H1 (cell line): ENCODE results near the gene SERINC1. TPM values are rescaled to one million over a fixed set of nuclear protein-coding genes. Genes with fewer than 3 reads are reported as not detected.
"Not testable (repeated sequence)": the region's sequence is repeated elsewhere in the genome, so short reads cannot be mapped to it uniquely, and the experiment has no call there.

Experiments
- CTCF ChIA-PET: fragments of 300-600 bp; sonication (Branson Sonifier 250); formaldehyde crosslinking; loops from one replicate; lab custom pipeline; 2021; ENCODE audit not compliant: partially characterized antibody; lab: Charles Lee
- POLR2A ChIA-PET: fragments of 300-600 bp; sonication (Branson Sonifier 250); formaldehyde crosslinking; loops from one replicate; lab custom pipeline; 2021; ENCODE audit warnings: inconsistent platforms; ENCODE audit not compliant: partially characterized antibody; lab: Charles Lee
- DNase-seq, 2 experiments: peaks; one replicate each; pipeline versions ENCODE4 v3.0.0 to v3.0.0-alpha.2; 2010 to 2022; ENCODE audit warnings: low spot score in 2 of 2, low read depth in 1 of 2, mixed read lengths in 1 of 2
- FAIRE-seq: peaks from 2 replicates; lab custom pipeline; 2011; peaks lifted over from hg19 to GRCh38; lab: Jason Lieb, UNC
- H2AFZ ChIP-seq: 2 replicates; pipeline ENCODE4 v1.8.1; 2012; ENCODE audit warnings: low read length, inconsistent platforms
- H2AK5ac ChIP-seq: 2 replicates; pipeline ENCODE4 v1.6.1; 2013; ENCODE audit warnings: low read depth, low read length
- H2BK120ac ChIP-seq: replicated peaks from 2 replicates; pipeline ENCODE3; 2013; ENCODE audit warnings: low read depth, low read length, inconsistent platforms
- H2BK12ac ChIP-seq: 2 replicates; pipeline ENCODE4 v1.6.1; 2013; ENCODE audit warnings: low read depth, low read length
- H2BK15ac ChIP-seq: 2 replicates; pipeline ENCODE4 v1.6.1; 2013; ENCODE audit warnings: low read length
- H2BK20ac ChIP-seq: 2 replicates; pipeline ENCODE4 v1.6.1; 2013; ENCODE audit warnings: low read length
- H2BK5ac ChIP-seq: 2 replicates; pipeline ENCODE4 v1.6.1; 2013; ENCODE audit warnings: low read depth, low read length
- H3K14ac ChIP-seq: 2 replicates; pipeline ENCODE4 v1.6.1; 2013; ENCODE audit warnings: inconsistent platforms; ENCODE audit not compliant: insufficient read length
- H3K18ac ChIP-seq: 2 replicates; pipeline ENCODE4 v1.6.1; 2013; ENCODE audit warnings: low read length; ENCODE audit errors: extremely low read depth
- H3K23ac ChIP-seq: 2 replicates; pipeline ENCODE4 v1.6.1; 2013; ENCODE audit warnings: inconsistent platforms; ENCODE audit not compliant: insufficient read length
- H3K23me2 ChIP-seq: 2 replicates; pipeline ENCODE4 v1.6.1; 2013; ENCODE audit warnings: low read depth, low read length
- H3K27ac ChIP-seq: 2 replicates; pipeline ENCODE4 v1.6.1; 2011; ENCODE audit warnings: low read depth, low read length, inconsistent platforms
- H3K27me3 ChIP-seq, 4 experiments: replicated peaks in 1 of 4; 1 replicate in 1 of 4; 2 replicates in 3 of 4; pipeline versions ENCODE4 v1.6.1 to v1.8.1; 2011 to 2013; ENCODE audit warnings: low read length in 3 of 4, mild to moderate bottlenecking in 3 of 4, inconsistent platforms in 2 of 4, mixed read lengths in 2 of 4, moderate library complexity in 1 of 4; ENCODE audit not compliant: control insufficient read depth in 3 of 4, insufficient read depth in 3 of 4; ENCODE audit errors: extremely low read depth in 1 of 4
- H3K36me3 ChIP-seq, 4 experiments: 2 replicates each; pipeline versions ENCODE4 v1.6.1 to v1.8.1; 2011 to 2013; ENCODE audit warnings: mild to moderate bottlenecking in 4 of 4, low read length in 3 of 4, moderate library complexity in 2 of 4, control low read depth in 1 of 4, inconsistent platforms in 1 of 4; ENCODE audit not compliant: insufficient read depth in 4 of 4, control insufficient read depth in 2 of 4
- H3K4ac ChIP-seq: replicated peaks from 2 replicates; pipeline ENCODE3; 2013; ENCODE audit warnings: low read length, low read depth, mixed read lengths, inconsistent platforms; ENCODE audit not compliant: insufficient read length
- H3K4me1 ChIP-seq, 4 experiments: replicated peaks in 1 of 4; 1 replicate in 1 of 4; 2 replicates in 3 of 4; pipeline versions ENCODE4 v1.6.1 to v1.8.1; 2011 to 2013; ENCODE audit warnings: low read length in 3 of 4, inconsistent platforms in 2 of 4, mixed read lengths in 1 of 4; ENCODE audit not compliant: insufficient read depth in 4 of 4, control insufficient read depth in 3 of 4
- H3K4me2 ChIP-seq, 2 experiments: 2 replicates each; pipeline versions ENCODE4 v1.6.1 to v1.8.1; 2011 to 2013; ENCODE audit warnings: low read depth in 2 of 2, low read length in 2 of 2, control low read depth in 1 of 2, inconsistent platforms in 1 of 2, mild to moderate bottlenecking in 1 of 2; ENCODE audit not compliant: insufficient read depth in 1 of 2
- H3K4me3 ChIP-seq, 4 experiments: fragments of 200-600, 300-600 bp in 1 of 4; sonication (generic), shearing (Covaris generic), sonication (Bioruptor Twin) in 1 of 4; 2 replicates each; pipeline versions ENCODE4 v1.5.1 to v1.8.1; 2011 to 2016; ENCODE audit warnings: low read length in 4 of 4, low read depth in 3 of 4, control low read depth in 2 of 4, inconsistent platforms in 2 of 4, mild to moderate bottlenecking in 2 of 4, mixed read lengths in 1 of 4, moderate library complexity in 1 of 4; ENCODE audit not compliant: insufficient read depth in 2 of 4; ENCODE audit errors: extremely low read depth in 1 of 4
- H3K56ac ChIP-seq: replicated peaks from 2 replicates; pipeline ENCODE3; 2013; ENCODE audit warnings: low read depth, mild to moderate bottlenecking, mixed read lengths, low read length, inconsistent platforms; ENCODE audit not compliant: insufficient read length
- H3K79me1 ChIP-seq: 2 replicates; pipeline ENCODE4 v1.6.1; 2013; ENCODE audit warnings: low read depth, low read length, control low read depth
- H3K79me2 ChIP-seq, 2 experiments: 2 replicates each; pipeline versions ENCODE4 v1.6.1 to v1.8.1; 2012 to 2013; ENCODE audit warnings: low read length in 2 of 2, mild to moderate bottlenecking in 2 of 2, inconsistent platforms in 1 of 2; ENCODE audit not compliant: insufficient read depth in 2 of 2, control insufficient read depth in 1 of 2
- H3K9ac ChIP-seq, 4 experiments: replicated peaks in 1 of 4; 1 replicate in 1 of 4; 2 replicates in 3 of 4; pipeline versions ENCODE4 v1.6.1 to v1.8.1; 2011 to 2013; ENCODE audit warnings: low read depth in 3 of 4, low read length in 3 of 4, control low read depth in 2 of 4, mild to moderate bottlenecking in 2 of 4, moderate library complexity in 2 of 4, inconsistent platforms in 1 of 4; ENCODE audit errors: extremely low read depth in 1 of 4
- H3K9me3 ChIP-seq, 2 experiments: 2 replicates each; pipeline versions ENCODE4 v1.6.1 to v1.8.1; 2012 to 2013; ENCODE audit warnings: mild to moderate bottlenecking in 2 of 2, moderate library complexity in 2 of 2, control low read depth in 1 of 2, inconsistent platforms in 1 of 2, low read depth in 1 of 2, low read length in 1 of 2, mixed read lengths in 1 of 2; ENCODE audit not compliant: insufficient read depth in 2 of 2
- H4K20me1 ChIP-seq, 2 experiments: replicated peaks in 1 of 2; 2 replicates each; pipeline versions ENCODE3 to v1.8.1; 2011 to 2013; ENCODE audit warnings: inconsistent platforms in 2 of 2, low read length in 2 of 2, mild to moderate bottlenecking in 1 of 2; ENCODE audit not compliant: insufficient read depth in 2 of 2, control insufficient read depth in 1 of 2
- H4K5ac ChIP-seq: 2 replicates; pipeline ENCODE4 v1.6.1; 2013; ENCODE audit warnings: low read length, low read depth, mixed read lengths, inconsistent platforms; ENCODE audit not compliant: insufficient read length
- H4K8ac ChIP-seq: 2 replicates; pipeline ENCODE4 v1.8.0; 2013; ENCODE audit warnings: mild to moderate bottlenecking, moderate library complexity, low read length, inconsistent platforms; ENCODE audit not compliant: insufficient read depth; ENCODE audit errors: extremely low read depth
- H4K91ac ChIP-seq: replicated peaks from 2 replicates; pipeline ENCODE3; 2013; ENCODE audit warnings: low read length, mixed read lengths, inconsistent platforms; ENCODE audit not compliant: insufficient read length
- WGBS, 2 experiments: shearing (Covaris generic) in 1 of 2; methylation state at CpG; one replicate each; pipeline versions ENCODE4 v1.1.6 to v1.1.7; 2013 to 2015; ENCODE audit warnings: low lambda C conversion rate in 2 of 2, mixed read lengths in 2 of 2, inconsistent platforms in 1 of 2, low coverage in 1 of 2, missing lambda C conversion rate in 1 of 2; ENCODE audit not compliant: insufficient replicate concordance in 2 of 2, insufficient coverage in 1 of 2, insufficient read length in 1 of 2; ENCODE audit errors: extremely low coverage in 1 of 2, missing lambda C conversion rate in 1 of 2; 5-methylcytosine and 5-hydroxymethylcytosine counted together
- polyA plus RNA-seq, 7 experiments: library from polyadenylated mRNA; depleted of rRNA in 3 of 7; stranded (reverse) in 5 of 7; unstranded in 2 of 7; fragments of >200 nt in 5 of 7; fragments of 200-250 nt in 2 of 7; gene quantifications; 1 replicate in 5 of 7; 2 replicates in 1 of 7; 4 replicates in 1 of 7; pipeline versions ENCODE4 v1.2.1 to v1.2.3, GENCODE V29; 2011 to 2013; ENCODE audit warnings: missing spikeins in 2 of 7, mixed read lengths in 2 of 7
- total RNA-seq: library from RNA; stranded (reverse); fragmentation: NEBNext Ultra II Directional; extraction: Animal tissue kit (Norgen Biotek cat#: 25700); gene quantifications from 2 replicates; pipeline ENCODE4 v1.2.1, GENCODE V29; 2021

The SERINC1 gene
- total and polyA plus RNA-seq, 2 of the 8 experiments (the other 6 are each of a cell fraction or from before 2014, with no cell fraction given) = 15.4 to 38.6 TPM

- H2BK20ac ChIP-seq, H3K9ac ChIP-seq, H3K4ac ChIP-seq, H3K18ac ChIP-seq, H3K56ac ChIP-seq, H3K27me3 ChIP-seq, H3K23ac ChIP-seq, H2AFZ ChIP-seq, H3K79me1 ChIP-seq, H2BK5ac ChIP-seq, H2BK15ac ChIP-seq, H3K14ac ChIP-seq, H4K5ac ChIP-seq, H2BK120ac ChIP-seq, FAIRE-seq, H4K8ac ChIP-seq, H4K20me1 ChIP-seq, H3K4me2 ChIP-seq, H2AK5ac ChIP-seq, H3K23me2 ChIP-seq, H2BK12ac ChIP-seq, H3K27ac ChIP-seq, H4K91ac ChIP-seq, DNase-seq, H3K4me1 ChIP-seq, H3K4me3 ChIP-seq, H3K9me3 ChIP-seq: not testable (repeated sequence)
- H3K79me2 ChIP-seq = peaks cover 0 to 21% of the 10 kb centered on the region in 2 experiments; a peak in 2 of 4 replicates
- WGBS, 2 experiments = 90% methylated on average over 1 of the region's 1 CpG; no CpG with 5 or more reads in 1 of the 2 experiments
- POLR2A ChIA-PET = interaction anchor here (1.2 kb wide), 1 partner anchor 10 kb away, joined by 7 read pairs; no protein-coding TSS in a partner anchor
- peaks cover 0 to 47% (median 10%) of the 10 kb centered on the region in 4 experiments; a peak in 6 of 8 replicates for H3K36me3 ChIP-seq
- CTCF ChIA-PET = interaction anchor here (1.3 kb wide), 1 partner anchor 20 kb away, joined by 3 read pairs; no protein-coding TSS in a partner anchor
Observed at GRCh38 chr6:122455116-122455515, 16.5 kb downstream of the SERINC1 start.
